GM19025 (cell line): ENCODE measurements around the gene B3GALT4.
"Not testable (repeated sequence)": the region's sequence is repeated elsewhere in the genome, so short reads cannot be mapped to it uniquely, and the experiment has no call there.

Experiments used
- ATAC-seq: cut with Tn5 transposase; IDR thresholded peaks from one replicate; pipeline ENCODE4 v1.9.1; 2021; ENCODE audit warnings: mild to moderate bottlenecking, low read depth, moderate library complexity; ENCODE audit not compliant: unreplicated experiment

The B3GALT4 gene, protein sequence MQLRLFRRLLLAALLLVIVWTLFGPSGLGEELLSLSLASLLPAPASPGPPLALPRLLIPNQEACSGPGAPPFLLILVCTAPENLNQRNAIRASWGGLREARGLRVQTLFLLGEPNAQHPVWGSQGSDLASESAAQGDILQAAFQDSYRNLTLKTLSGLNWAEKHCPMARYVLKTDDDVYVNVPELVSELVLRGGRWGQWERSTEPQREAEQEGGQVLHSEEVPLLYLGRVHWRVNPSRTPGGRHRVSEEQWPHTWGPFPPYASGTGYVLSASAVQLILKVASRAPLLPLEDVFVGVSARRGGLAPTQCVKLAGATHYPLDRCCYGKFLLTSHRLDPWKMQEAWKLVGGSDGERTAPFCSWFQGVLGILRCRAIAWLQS

GRCh38 chr6:33276864-33277662 lies at the start of gene B3GALT4:
TSS of gene B3GALT4 (plus strand) at chr6:33277123. CDS start at chr6:33277420, 297 bp downstream.
- peak; percentile 52 for ATAC-seq

DNA sequence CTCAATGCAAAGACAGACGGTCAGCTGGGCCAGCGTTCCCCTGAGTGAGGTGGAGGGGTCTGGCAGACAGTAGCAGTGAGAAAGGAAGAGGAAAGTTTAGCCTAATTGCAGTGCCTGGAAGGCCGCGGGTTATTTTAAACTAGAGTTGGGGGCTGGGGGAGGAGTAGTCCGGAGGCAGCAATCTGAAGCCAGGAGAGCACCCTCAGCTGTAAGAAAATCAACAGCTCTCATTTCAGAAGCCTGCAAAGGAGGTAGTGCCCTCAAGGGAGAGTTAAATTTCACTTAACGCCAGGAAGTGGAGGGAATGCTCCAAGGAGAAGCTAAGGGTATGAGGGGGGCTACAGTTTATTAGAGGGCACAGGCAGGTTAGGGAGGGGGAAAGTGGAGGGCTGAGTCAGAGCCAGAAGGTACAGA lies 41.7 kb upstream of the B3GALT4 start:
- no peak for ATAC-seq

- ATAC-seq: no peak
Observed at GRCh38 chr6:33236328-33236727, 40.6 kb upstream of the B3GALT4 start.

- no peak for ATAC-seq
Observed at GRCh38 chr6:33236852-33237251, 40.1 kb upstream of the B3GALT4 start.

DNA sequence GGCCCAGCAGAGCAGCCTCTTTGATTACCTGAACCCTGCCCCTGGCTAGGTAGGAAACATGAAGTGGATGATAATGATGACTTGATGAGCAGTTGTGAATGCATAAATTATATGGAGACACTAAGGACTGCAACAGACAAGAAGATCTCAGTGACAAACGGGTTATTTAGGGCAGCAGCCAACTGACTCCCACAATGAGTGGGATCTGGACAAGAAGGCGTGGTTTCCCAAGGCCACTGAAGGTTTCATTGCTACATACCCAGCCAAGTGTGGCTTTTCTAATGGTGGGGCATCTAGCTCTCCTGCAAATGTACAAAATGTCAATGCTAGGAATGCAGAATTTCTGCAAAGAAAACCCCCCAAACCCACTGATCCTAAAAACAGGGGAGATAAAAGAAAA lies 39.2 kb upstream of the B3GALT4 start:
- ATAC-seq: no peak

GRCh38 chr6:33241968-33242367 lies 35.0 kb upstream of the B3GALT4 start:
- no peak for ATAC-seq

- no peak for ATAC-seq
Observed at GRCh38 chr6:33243476-33243875, 33.4 kb upstream of the B3GALT4 start.

DNA sequence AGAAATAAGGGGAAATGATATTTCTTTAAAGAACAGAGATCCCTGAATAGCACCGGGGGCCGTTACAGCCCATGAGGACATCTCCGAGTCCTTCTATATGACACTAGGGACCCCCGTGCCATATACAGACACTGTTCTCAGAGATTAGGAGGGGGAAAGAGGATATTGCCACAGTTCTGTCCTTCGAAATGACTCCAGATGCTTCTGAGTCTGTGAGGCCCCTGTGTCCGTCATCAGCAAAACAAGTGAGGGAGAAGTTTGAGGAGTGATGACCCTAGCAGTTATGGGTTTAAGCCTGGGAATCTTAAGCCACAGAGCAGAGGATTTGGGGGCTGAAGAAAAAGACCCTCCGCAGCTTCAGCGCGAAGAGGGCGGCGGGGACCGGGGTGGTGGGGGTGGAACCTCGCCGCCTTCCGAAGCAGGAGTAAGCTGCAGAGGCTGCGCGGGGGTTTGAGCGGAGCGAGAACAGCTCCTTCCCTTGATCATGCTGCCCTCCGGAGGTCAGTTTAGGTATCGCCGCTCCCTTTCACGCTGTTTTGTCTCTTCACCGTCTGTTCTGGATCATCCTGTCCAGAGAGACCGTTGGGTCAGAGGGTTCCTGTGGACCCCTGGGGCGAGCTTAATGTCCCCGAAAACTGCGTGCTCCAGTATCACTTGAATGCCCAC lies 28.8 kb upstream of the B3GALT4 start:
- ATAC-seq: no peak

DNA sequence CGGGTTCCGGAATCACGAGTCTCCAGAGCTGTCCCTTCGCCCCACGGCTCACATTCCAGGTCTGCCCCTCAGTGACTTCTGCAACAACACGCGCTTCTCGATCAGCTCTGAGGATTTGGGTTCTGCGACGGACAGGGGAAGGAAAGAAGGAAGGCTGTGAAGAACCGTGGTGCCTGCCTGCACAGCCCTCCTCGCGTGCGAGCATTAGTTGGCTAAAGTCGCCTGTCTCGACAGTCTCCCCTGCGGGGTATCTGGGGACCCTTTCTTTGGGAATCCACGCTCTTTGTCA lies 28.3 kb upstream of the B3GALT4 start:
- ATAC-seq: no peak

GRCh38 chr6:33248932-33249731 lies 27.8 kb upstream of the B3GALT4 start:
- ATAC-seq: peak; percentile 92

DNA sequence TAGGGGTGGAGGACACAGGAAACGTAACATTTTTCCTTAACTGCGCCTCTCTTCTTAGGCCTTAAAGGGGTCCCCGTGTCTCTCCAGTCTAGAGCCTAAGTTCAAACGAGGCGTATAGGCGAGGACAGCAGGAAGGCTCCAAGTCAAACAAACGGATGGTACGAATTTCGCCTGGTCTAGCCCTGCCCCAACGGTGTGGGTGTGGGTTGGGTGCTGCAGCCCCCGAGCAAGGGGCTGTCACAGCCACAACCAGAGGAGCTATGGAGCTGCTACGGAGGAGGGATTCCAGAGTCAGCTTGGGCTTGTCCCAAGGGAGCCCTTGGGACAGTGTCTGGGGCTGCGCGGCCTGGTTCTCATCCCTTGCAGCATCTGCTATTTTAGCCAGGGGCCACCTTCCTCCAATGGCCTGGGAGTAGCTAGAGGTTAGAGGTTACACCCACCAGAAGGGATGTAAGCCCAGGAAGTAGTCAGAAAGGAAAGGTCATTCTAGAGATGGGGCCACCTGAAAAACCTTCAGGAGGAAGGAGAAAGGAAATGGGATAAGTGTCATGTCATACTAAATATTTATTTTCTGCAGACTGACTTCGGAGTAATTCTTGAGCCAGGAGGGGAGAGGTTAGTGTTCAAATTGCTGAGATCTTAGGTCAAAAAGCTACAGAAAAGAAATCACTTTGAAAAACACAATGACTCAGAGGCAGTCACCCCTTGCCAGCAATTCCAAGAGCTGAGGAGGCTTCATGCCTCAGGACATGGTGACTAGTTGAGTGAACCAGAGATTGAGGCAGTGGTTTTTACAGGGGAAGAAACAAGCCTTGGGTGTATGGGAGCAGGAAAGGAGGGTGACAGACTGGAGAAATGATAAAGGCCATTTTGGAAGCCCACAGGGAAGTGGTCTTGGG lies 26.9 kb upstream of the B3GALT4 start:
- no peak for ATAC-seq

- ATAC-seq: no peak
Observed at GRCh38 chr6:33250731-33251130, 26.2 kb upstream of the B3GALT4 start.

GRCh38 chr6:33251395-33252012 lies 25.4 kb upstream of the B3GALT4 start:
- no peak for ATAC-seq

DNA sequence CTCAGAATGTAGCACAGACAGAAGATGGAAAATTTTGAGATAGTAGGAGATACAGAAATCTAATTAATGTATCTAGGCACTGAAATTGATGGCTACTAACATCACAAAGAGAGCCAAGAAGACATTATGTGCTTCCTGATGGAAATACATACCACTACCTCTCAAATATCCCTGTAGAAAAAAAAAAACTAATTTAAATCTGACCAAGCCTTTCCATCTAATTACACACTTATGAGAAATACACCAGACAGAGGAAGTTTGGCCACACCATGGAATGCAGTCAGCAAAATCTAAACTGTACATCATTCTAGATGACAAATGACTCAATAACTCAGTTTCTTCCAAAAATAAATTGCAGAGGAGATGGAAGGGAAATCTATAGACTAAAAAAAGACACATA lies 24.2 kb upstream of the B3GALT4 start:
- no peak for ATAC-seq

- ATAC-seq: no peak
Observed at GRCh38 chr6:33254591-33254990, 22.3 kb upstream of the B3GALT4 start.

DNA sequence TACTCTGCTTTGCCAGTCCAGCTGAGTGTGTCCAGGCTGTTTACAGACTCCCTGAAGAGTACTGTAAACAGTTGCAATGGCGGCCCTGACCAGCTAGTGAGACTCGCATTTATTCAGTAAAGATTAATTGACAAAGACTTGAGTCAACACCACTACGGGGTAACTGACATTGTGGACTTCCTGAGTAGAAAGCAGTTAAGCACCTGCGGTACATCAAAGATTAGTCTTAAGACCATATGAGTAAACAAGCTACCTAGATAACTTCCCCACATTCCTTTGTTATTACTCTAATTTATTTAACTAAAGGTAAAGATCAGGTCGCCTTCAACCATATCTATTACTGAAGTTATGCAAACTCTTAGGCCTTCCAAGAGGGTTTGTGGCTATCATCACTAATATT lies 17.9 kb upstream of the B3GALT4 start:
- ATAC-seq: no peak

DNA sequence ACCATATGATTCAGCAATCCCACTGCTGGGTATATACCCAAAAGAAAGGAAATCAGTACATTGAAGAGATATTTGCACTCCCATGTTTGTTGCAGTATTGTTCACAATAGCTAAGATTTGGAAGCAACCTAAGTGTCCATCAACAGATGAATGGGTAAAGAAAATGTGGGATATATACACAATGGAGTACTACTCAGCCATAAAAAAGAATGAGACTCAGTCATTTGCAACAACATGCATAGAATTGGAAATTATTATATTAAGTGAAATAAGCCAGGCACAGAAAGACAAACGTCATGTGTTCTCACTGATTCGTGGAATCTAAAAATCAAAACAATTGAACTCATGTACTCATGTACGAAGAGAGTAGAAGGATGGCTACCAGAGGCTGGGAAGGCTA lies 14.4 kb upstream of the B3GALT4 start:
- ATAC-seq: not testable (repeated sequence)

GRCh38 chr6:33264015-33264414 lies 12.9 kb upstream of the B3GALT4 start:
- ATAC-seq: no peak

GRCh38 chr6:33271117-33271467 lies 5.8 kb upstream of the B3GALT4 start:
- peak; percentile 20 for ATAC-seq
